ENCODE results near the gene EXOC8. TPM values are rescaled to one million over a fixed set of nuclear protein-coding genes. Genes with fewer than 3 reads are reported as not detected.

EXOC8 gene
- total RNA-seq, 1 donor from 2014 or later, result 19.3 TPM

GRCh38 chr1:231369282-231369681 is 31.6 kb upstream of the EXOC8 start:
- intact Hi-C loops (cut with DNase I), result no loop called here
- TF ChIP-seq, protein P1, sequence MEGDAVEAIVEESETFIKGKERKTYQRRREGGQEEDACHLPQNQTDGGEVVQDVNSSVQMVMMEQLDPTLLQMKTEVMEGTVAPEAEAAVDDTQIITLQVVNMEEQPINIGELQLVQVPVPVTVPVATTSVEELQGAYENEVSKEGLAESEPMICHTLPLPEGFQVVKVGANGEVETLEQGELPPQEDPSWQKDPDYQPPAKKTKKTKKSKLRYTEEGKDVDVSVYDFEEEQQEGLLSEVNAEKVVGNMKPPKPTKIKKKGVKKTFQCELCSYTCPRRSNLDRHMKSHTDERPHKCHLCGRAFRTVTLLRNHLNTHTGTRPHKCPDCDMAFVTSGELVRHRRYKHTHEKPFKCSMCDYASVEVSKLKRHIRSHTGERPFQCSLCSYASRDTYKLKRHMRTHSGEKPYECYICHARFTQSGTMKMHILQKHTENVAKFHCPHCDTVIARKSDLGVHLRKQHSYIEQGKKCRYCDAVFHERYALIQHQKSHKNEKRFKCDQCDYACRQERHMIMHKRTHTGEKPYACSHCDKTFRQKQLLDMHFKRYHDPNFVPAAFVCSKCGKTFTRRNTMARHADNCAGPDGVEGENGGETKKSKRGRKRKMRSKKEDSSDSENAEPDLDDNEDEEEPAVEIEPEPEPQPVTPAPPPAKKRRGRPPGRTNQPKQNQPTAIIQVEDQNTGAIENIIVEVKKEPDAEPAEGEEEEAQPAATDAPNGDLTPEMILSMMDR (IDR thresholded peaks at IDR 0.05), result no peak
- H3K4me1 ChIP-seq, result no peaks in the 10 kb centered on the region
- no peaks in the 10 kb centered on the region for H3K27me3 ChIP-seq
- DNase-seq (no peak), ATAC-seq (no peak)
- no peak overlapping the region for H3K4me3 ChIP-seq
- no peak overlapping the region for H3K27ac ChIP-seq
- no peaks in the 10 kb centered on the region for H3K9me3 ChIP-seq
- H3K36me3 ChIP-seq, result peaks cover 34% of the 10 kb centered on the region

GRCh38 chr1:231364192-231364591 is 26.5 kb upstream of the EXOC8 start:
- ATAC-seq (no peak), DNase-seq (no peak)

DNA sequence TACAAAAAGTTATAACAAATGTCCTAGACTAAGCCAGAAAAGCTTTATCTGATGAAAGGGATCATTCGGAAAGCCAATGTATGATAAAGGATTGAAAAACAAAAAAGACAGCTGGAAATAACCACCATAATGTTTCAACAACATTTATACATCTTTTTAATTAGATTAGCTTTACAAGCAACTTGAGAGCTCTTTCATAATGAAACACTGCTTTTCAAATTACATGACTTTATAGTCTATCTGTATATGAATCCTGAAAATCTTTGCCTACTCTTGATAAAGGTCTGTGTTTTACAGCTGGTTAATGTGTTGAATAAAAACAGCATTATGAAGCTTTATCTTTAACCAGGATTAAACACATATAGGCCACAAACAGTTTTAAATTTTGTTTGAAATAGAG is 26.0 kb upstream of the EXOC8 start:
- TF ChIP-seq, protein P1 (IDR thresholded peaks at IDR 0.05), result no peak
- ATAC-seq, result no peak
- no peak overlapping the region for H3K27ac ChIP-seq
- intact Hi-C loops (cut with DNase I), result no loop called here
- H3K36me3 ChIP-seq, result peaks cover 23% of the 10 kb centered on the region
- no peaks in the 10 kb centered on the region for H3K27me3 ChIP-seq
- DNase-seq, result no peak
- no peaks in the 10 kb centered on the region for H3K9me3 ChIP-seq
- H3K4me3 ChIP-seq, result no peak overlapping the region
- no peaks in the 10 kb centered on the region for H3K4me1 ChIP-seq

More at GRCh38 chr1:231364192-231364591, 26.5 kb upstream of the EXOC8 start:
- Histone ChIP-seq H3K36me3 (peaks cover 27% of the 10 kb centered on the region), H3K27me3 (no peaks in the 10 kb centered on the region), H3K27ac (no peak overlapping the region), H3K4me1 (no peaks in the 10 kb centered on the region), H3K4me3 (no peak overlapping the region), H3K9me3 (no peaks in the 10 kb centered on the region)
- TF ChIP-seq, protein P1 (IDR thresholded peaks at IDR 0.05), result no peak
- intact Hi-C loops (cut with DNase I), result no loop called here

- Histone ChIP-seq H3K27ac (no peak overlapping the region), H3K27me3 (no peaks in the 10 kb centered on the region), H3K36me3 (peaks cover 11% of the 10 kb centered on the region), H3K4me1 (no peaks in the 10 kb centered on the region), H3K9me3 (no peaks in the 10 kb centered on the region), H3K4me3 (no peak overlapping the region)
- intact Hi-C loops (cut with DNase I), result no loop called here
- TF ChIP-seq, protein P1 (IDR thresholded peaks at IDR 0.05), result no peak
- no peak for DNase-seq
- ATAC-seq, result no peak
Observed at GRCh38 chr1:231362325-231362724, 24.7 kb upstream of the EXOC8 start.

- intact Hi-C loops (cut with DNase I), result loop anchor here (5.0 kb wide), 1 partner anchor 243 kb away; no protein-coding TSS in a partner anchor
- TF ChIP-seq, protein P1 (IDR thresholded peaks at IDR 0.05), result no peak
- peak; percentile 81 for ATAC-seq
- Histone ChIP-seq H3K9me3 (no peaks in the 10 kb centered on the region), H3K27me3 (no peaks in the 10 kb centered on the region), H3K27ac (no peak overlapping the region), H3K36me3 (no peaks in the 10 kb centered on the region), H3K4me1 (no peaks in the 10 kb centered on the region), H3K4me3 (no peak overlapping the region)
- no peak for DNase-seq
Observed at GRCh38 chr1:231359113-231359512, 21.5 kb upstream of the EXOC8 start.

GRCh38 chr1:231357831-231358354 is 20.2 kb upstream of the EXOC8 start:
- TF ChIP-seq, protein P1 (IDR thresholded peaks at IDR 0.05), result peak; percentile 78
- H3K4me3 ChIP-seq, result no peak overlapping the region
- intact Hi-C loops (cut with DNase I), result loop anchor here (5.0 kb wide), 1 partner anchor 244 kb away; no protein-coding TSS in a partner anchor
- peak; percentile 93 for ATAC-seq
- H3K27ac ChIP-seq, result no peak overlapping the region
- no peak for DNase-seq
- H3K4me1 ChIP-seq, result no peaks in the 10 kb centered on the region
- no peaks in the 10 kb centered on the region for H3K9me3 ChIP-seq
- H3K36me3 ChIP-seq, result peaks cover 6% of the 10 kb centered on the region
- no peaks in the 10 kb centered on the region for H3K27me3 ChIP-seq

All from upper lobe of right lung (tissue), 1 donor.